ENCODE data around the gene MRPS23. TPM values are rescaled to one million over a fixed set of nuclear protein-coding genes. Genes with fewer than 3 reads are reported as not detected.

The MRPS23 gene
- total and polyA plus RNA-seq, 2 of the 4 experiments (the other 2 are of a cell fraction): 23.5 to 37.3 TPM

- no peak for TF ChIP-seq MAFK (IDR thresholded peaks at IDR 0.05; ENCODE audit: low read depth, low read length)
These were observed 2.5 kb upstream of the MRPS23 start (continued) for GRCh38 chr17:57852092-57852954.

- Histone ChIP-seq H3K14ac (replicated peaks; ENCODE audit: low read depth, low read length) (peak overlapping the region; percentile 76), H2AFZ (replicated peaks; ENCODE audit: low read length, poor library complexity) (peak overlapping the region; percentile 95), H4K5ac (ENCODE audit: low read depth, low read length) (peak overlapping the region; percentile 66), H3K4ac (ENCODE audit: low read depth, low read length) (peak overlapping the region; percentile 62), H3K4me3 (ENCODE audit: insufficient read depth, low read depth, low read length) (peak overlapping the region; percentile 73), H2BK15ac (ENCODE audit: low read depth, low read length) (no peak overlapping the region), H3K4me2 (ENCODE audit: low read depth, low read length) (peak overlapping the region; percentile 96), H2AK9ac (replicated peaks; ENCODE audit: low read depth, low read length, poor library complexity) (peak overlapping the region; percentile 90), H3K18ac (ENCODE audit: low read depth, low read length) (no peak overlapping the region), H3K9me1 (ENCODE audit: insufficient read depth, low read length) (peaks cover 7% of the 10 kb centered on the region; the same call in 1 of the 2 replicates), H3K27me3 (ENCODE audit: control insufficient read depth, insufficient read depth, low read length) (no peaks in the 10 kb centered on the region), H4K20me1 (ENCODE audit: insufficient read depth, low read length) (no peaks in the 10 kb centered on the region; the same call in 1 of the 2 replicates), H2BK5ac (ENCODE audit: low read depth, low read length, poor library complexity, severe bottlenecking) (peak overlapping the region; percentile 48), H4K91ac (ENCODE audit: insufficient read depth, low read depth, low read length) (peak overlapping the region; percentile 28; the same call in 1 of the 2 replicates), H3K9me3 (ENCODE audit: control insufficient read depth, insufficient read depth, low read length) (no peaks in the 10 kb centered on the region), H2BK120ac (ENCODE audit: low read depth, low read length) (no peak overlapping the region), H3K36me3 (ENCODE audit: control insufficient read depth, insufficient read depth, low read length) (peaks cover 2% of the 10 kb centered on the region), H3K9ac (ENCODE audit: low read depth, low read length) (peak overlapping the region; percentile 77), H3K79me1 (ENCODE audit: low read depth in 1 of 2, low read length in 2 of 2) (peaks cover 20 to 27% of the 10 kb centered on the region in 2 experiments), H3K4me1 (ENCODE audit: control insufficient read depth, insufficient read depth, low read length) (peaks cover 10% of the 10 kb centered on the region), H4K8ac (ENCODE audit: low read depth in 2 of 2, low read length in 2 of 2) (peak overlapping the region; percentile 50 to 88), H3K56ac (ENCODE audit: extremely low read depth, insufficient read depth, low read length) (0 out of 2 replicates have a peak overlapping the region, but pooled peaks have one; percentile 10), H2AK5ac (ENCODE audit: low read depth, low read length) (peak overlapping the region; percentile 32), H3K23ac (ENCODE audit: low read depth, low read length) (peak overlapping the region; percentile 51; the same call in 1 of the 2 replicates), H3K27ac (ENCODE audit: insufficient read depth, low read length) (peak overlapping the region; percentile 71), H2BK20ac (ENCODE audit: low read depth, low read length) (no peak overlapping the region)
- in situ Hi-C loops (cut with MboI; ENCODE audit: low sequenced_read_pairs): no loop called here
- peak; percentile 40 for ATAC-seq (ENCODE audit: low read depth)
- intact Hi-C loops (cut with micrococcal nuclease): no loop called here
- ChIA-PET POLR2A (ENCODE audit: unreplicated experiment) (no interaction called here), CTCF (interaction anchor here (1.3 kb wide), 2 partner anchors 9 to 16 kb away, joined by 3 to 5 read pairs; no protein-coding TSS in a partner anchor)
- BruUV-seq (replicated peaks): TSS peak; percentile 22
- dilution Hi-C loops (cut with HindIII; ENCODE audit: low sequenced_read_pairs, unreplicated experiment): no loop called here
- 19% methylated on average over 12 of the region's 27 CpGs; no CpG with 5 or more reads in 1 of the 2 experiments for WGBS, 2 experiments (ENCODE audit: extremely low coverage in 2 of 2, insufficient read length in 1 of 2)
- no peak for DNase-seq
- TF ChIP-seq USF2 (IDR thresholded peaks at IDR 0.05; ENCODE audit: low read depth, low read length): no peak
- TF ChIP-seq CEBPB (IDR thresholded peaks at IDR 0.05; ENCODE audit: low read depth, low read length): no peak
- no peak for TF ChIP-seq FOS (IDR thresholded peaks at IDR 0.05; ENCODE audit: low read depth, low read length)
- TF ChIP-seq SMC3 (IDR thresholded peaks at IDR 0.05; ENCODE audit: low read depth, low read length): no peak
- TF ChIP-seq MAZ (IDR thresholded peaks at IDR 0.05; ENCODE audit: borderline replicate concordance, low read depth, low read length): no peak
- TF ChIP-seq RAD21 (IDR thresholded peaks at IDR 0.05; ENCODE audit: low read length): no peak
These were observed 526 bp downstream of the MRPS23 start for GRCh38 chr17:57849163-57849873.

Measured in IMR-90 (cell line).